GM21447 (cell line): ENCODE measurements around the gene SPDYE3.
A peak's percentile ranks its signal among the peaks of the same experiment; 100 is the strongest.
"Not testable (repeated sequence)": the region's sequence is repeated elsewhere in the genome, so short reads cannot be mapped to it uniquely, and the experiment has no call there.

Experiments used
- ATAC-seq: cut with Tn5 transposase; IDR thresholded peaks from one replicate; pipeline ENCODE4 v1.9.1; 2021; ENCODE audit not compliant: unreplicated experiment

Gene SPDYE3

DNA sequence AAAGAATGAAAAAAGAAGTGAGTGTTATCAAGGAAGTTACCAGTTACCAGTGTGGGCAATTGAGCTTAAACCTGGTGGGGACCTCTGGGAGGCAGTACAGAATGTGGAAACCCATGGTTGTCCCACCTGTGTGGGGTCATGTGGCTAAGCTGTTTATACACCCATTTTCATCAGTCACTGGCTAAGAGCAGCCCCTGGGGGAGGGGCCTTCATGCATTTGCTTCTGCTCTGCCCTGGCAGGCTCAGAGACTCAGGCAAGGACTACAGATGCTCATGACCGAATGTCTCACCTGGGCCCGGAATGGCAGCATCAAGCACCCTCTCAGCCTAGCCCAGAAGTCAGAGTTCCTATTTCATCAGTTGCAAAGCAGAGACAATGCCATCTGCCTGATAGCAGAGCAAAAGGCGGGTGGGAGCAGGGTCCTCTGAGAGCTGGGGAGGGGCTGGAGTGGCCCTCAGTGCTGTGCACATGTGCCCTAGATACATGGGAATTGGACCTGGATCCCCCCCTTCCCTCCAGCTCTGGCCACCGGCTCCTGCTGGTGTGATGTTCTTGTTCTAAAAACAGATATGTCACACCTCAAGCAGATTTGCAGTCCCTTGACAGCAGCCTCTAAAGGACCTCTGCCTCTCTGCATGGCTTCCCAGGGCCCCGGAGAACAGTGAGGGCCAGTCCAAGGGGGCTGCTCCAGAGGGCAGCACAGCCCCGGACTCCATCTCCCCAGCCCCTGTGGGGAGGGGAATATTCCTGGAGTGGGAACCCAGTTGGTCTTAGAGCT, 20.1 kb upstream of the SPDYE3 start:
- not testable (repeated sequence) for ATAC-seq

DNA sequence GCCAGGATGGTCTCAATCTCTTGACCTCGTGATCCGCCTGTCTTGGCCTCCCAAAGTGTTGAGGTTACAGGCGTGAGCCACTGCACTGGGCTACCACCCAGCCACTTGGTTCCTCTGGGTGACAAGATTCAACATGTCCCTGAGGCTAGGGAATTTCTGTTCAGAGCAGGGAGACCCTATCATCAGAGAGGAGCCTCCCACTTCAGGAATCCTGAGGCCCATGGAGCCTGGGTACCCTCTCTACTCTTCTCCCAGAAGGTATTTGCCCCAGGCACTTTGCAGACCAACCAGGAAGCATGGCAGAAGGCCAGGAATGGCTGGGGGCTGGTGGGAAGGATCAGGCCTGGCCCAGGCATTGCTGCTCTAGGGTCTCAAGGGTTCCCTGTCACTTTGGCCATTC, 19.2 kb upstream of the SPDYE3 start:
- not testable (repeated sequence) for ATAC-seq

DNA sequence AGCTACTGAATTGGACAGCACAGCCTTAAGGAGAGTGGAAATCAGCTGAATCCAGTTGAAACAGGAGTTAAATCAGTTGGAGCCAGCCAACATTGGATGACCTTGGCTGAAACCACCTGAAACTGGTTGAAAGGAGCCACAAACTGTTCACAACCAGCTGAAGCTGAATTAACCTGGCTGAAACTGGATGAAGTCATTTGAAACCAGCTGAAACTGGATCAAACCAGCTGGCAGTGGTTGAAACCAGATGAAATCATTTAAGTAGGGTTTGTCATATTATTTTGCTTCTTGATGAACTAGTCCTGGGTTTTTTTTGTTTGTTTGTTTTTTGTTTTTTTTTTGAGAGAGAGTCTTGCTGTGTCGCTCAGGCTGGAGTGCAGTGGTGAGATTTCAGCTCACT, 15.3 kb upstream of the SPDYE3 start:
- not testable (repeated sequence) for ATAC-seq

GRCh38 chr7:100295269-100295668, 12.2 kb upstream of the SPDYE3 start:
- ATAC-seq: not testable (repeated sequence)

GRCh38 chr7:100297852-100298631, 9.5 kb upstream of the SPDYE3 start:
- not testable (repeated sequence) for ATAC-seq

- ATAC-seq: not testable (repeated sequence)
Observed at GRCh38 chr7:100298632-100298895, 8.9 kb upstream of the SPDYE3 start.

- ATAC-seq: not testable (repeated sequence)
Observed at GRCh38 chr7:100304526-100304925, 3.0 kb upstream of the SPDYE3 start.

- not testable (repeated sequence) for ATAC-seq
Observed at GRCh38 chr7:100318329-100318728, 10.8 kb downstream of the SPDYE3 start.

DNA sequence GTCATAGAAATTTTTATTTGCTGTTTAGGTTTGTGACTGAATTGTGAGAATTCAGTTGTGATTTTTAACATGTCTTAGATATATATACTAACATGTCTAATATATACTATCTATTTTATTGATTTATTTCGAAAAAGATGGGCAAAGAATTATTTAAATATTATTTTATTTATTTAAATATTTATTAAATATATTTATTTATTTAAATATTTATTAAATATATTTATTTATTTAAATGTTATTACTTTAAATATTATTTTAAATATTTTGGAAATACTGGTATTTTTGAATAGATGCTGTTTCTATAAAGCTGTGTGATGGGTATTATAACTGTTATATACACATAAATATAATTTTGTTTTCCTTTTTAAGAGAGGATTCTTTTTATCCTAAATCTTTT, 14.1 kb downstream of the SPDYE3 start:
- ATAC-seq: not testable (repeated sequence)

DNA sequence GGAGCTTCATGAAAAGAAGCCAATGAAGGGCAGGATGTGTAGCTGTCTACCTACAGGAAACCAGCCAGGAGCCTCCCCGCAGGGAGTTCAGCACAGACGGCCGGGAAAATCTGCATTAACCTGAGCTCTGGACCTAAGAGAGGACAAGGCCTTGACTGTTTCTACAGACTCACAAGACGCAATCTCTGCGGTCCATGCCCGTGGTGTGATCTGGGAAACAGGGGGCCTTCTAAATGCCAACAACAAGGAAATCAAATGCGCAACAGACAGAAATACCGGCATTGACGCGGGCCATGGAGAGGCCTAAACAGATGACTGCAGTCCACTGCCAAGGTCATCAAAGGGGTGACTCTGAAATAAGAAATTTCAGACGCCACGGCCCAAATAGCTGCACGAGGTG, 16.7 kb downstream of the SPDYE3 start:
- ATAC-seq: not testable (repeated sequence)

- not testable (repeated sequence) for ATAC-seq
Observed at GRCh38 chr7:100325671-100326070, 18.2 kb downstream of the SPDYE3 start.

- ATAC-seq: not testable (repeated sequence)
Observed at GRCh38 chr7:100326914-100327313, 19.4 kb downstream of the SPDYE3 start.

GRCh38 chr7:100335566-100336466, 28.3 kb downstream of the SPDYE3 start:
- ATAC-seq: peak; percentile 91

DNA sequence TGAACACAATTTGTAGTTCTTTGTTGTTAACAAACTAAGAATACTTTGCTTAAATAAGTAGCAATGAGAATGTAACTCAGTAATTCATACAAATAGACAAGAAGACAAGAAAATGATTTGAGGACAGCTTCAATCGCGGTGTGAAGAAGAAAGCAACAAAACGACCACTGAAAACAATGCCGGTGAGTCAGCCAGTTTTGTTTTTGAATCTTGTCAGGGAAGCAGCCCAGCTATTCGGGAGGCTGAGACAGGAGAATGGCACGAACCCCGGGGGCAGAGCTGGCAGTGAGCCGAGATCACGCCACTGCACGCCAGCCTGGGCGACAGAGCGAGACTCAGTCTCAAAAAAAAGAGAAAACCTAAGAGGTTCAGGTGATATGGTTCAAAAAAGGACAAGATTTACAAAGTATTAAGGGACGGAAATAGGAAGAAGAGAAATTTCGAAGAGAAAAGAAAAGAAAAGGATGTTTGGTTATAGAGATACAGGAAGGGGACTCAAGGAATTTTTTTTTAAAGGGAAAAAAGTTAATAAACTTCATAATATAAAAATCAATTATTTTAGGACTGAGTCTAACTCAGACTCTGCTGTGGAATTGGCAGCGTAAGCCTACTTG, 30.7 kb downstream of the SPDYE3 start:
- ATAC-seq: not testable (repeated sequence)

- not testable (repeated sequence) for ATAC-seq
Observed at GRCh38 chr7:100341286-100341685, 33.8 kb downstream of the SPDYE3 start.

- ATAC-seq: no peak
Observed at GRCh38 chr7:100342765-100343164, 35.3 kb downstream of the SPDYE3 start.

DNA sequence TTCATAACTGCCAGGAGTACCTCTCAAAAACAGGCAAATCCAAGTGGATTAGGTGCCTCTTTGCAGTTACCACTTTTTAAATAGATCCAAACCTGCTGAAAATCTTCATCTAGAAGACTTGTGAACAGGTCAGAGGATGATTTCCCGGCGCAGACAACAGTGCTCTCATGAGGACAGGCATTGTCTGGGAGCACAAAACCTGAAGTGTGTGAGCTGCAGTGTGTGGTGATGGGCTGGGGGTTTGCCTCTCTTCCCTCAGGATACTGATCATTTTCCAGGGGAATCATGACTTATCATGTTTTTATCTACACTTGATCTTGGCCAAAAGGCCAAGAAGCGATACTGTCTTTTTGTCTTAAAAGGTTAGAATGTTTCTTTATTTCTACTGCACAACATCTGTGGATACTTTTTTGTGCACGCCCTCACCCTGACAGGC, 36.6 kb downstream of the SPDYE3 start:
- not testable (repeated sequence) for ATAC-seq

DNA sequence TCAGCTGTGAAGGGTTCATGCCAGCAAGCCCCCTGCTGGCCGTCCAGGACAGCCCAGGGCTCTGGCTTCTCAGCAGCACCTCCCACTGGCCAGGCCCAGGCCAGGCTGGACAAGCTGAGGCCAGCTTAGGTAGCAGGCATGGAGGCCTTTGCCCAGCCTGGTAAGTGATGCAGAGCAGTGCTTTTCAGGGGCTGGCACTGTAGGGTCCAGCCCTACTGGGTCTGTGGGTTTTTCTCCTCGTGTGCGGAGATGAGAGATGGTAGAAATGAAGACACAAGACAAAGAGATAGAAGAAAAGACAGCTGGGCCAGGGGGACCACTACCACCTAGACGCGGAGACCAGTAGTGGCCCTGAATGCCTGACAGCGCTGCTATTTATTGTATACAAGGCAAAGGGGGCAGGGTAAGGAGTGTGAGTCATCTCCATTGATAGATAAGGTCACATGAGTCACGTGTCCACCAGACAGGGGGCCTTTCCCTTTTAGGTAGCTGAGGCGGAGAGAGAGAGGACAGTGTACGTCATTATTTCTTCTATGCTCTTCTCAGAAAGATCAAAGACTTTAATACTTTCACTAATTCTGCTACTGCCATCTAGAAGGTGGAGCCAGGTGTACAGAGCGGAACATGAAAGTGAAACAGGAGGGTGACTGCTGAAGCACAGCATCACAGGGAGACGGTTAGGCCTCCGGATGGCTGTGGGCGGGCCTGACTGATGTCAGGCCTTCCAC, 37.2 kb downstream of the SPDYE3 start:
- ATAC-seq: peak; percentile 70

GRCh38 chr7:100345288-100345672, 37.8 kb downstream of the SPDYE3 start:
- ATAC-seq: peak; percentile 27

DNA sequence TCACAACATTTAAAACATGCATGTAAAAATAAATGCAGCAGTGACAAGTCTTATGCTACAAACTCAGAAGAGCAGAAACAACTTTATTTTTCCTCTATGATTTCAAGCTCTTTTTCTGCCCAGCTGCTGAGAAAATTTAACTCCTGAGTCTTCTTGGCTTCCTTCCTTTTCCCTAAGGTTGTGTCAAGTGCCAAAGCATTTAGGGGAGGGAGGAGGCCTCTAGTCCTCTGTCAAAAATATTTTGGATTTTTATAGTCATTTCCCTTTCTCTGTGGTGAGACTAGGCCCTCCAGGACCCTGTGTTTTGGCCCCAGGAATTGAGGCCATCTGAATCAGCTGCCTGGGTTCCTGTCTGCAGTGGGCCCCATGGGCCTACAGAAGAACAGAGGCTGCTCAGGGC, 39.4 kb downstream of the SPDYE3 start:
- no peak for ATAC-seq
